Kidney (tissue), 14 donors: Measurements from ENCODE around the gene CYB561D2. TPM values are rescaled to one million over a fixed set of nuclear protein-coding genes. Genes with fewer than 3 reads are reported as not detected.

Source experiments
- DNase-seq, 5 donors: peaks; one replicate each; pipeline ENCODE4 v3.0.0-alpha.2; 2013 to 2020
- FAIRE-seq: peaks from 2 replicates; lab custom pipeline; 2012; peaks lifted over from hg19 to GRCh38; lab: Jason Lieb, UNC
- H3K27ac ChIP-seq, 2 donors: one replicate each; pipeline ENCODE4 v1.7.0; 2013; ENCODE audit warnings: low read depth in 2 of 2, low read length in 2 of 2, inconsistent platforms in 1 of 2
- H3K27me3 ChIP-seq: one replicate; pipeline ENCODE4 v1.7.1; 2013; ENCODE audit warnings: low read length, inconsistent platforms; ENCODE audit not compliant: control insufficient read depth, insufficient read depth
- H3K36me3 ChIP-seq, 3 donors: one replicate each; pipeline versions ENCODE4 v1.7.0 to v1.7.1; 2013; ENCODE audit warnings: low read length in 3 of 3, control low read depth in 1 of 3, inconsistent platforms in 1 of 3; ENCODE audit not compliant: insufficient read depth in 3 of 3, control insufficient read depth in 2 of 3
- H3K4me1 ChIP-seq, 3 donors: one replicate each; pipeline versions ENCODE4 v1.7.0 to v1.7.1; 2013; ENCODE audit warnings: low read length in 3 of 3, inconsistent platforms in 1 of 3, low read depth in 1 of 3; ENCODE audit not compliant: control insufficient read depth in 2 of 3, insufficient read depth in 2 of 3
- H3K4me3 ChIP-seq, 3 donors: one replicate each; pipeline versions ENCODE4 v1.7.0 to v1.8.1; 2013; ENCODE audit warnings: low read length in 3 of 3, control low read depth in 1 of 3, inconsistent platforms in 1 of 3
- H3K9ac ChIP-seq, 3 donors: one replicate each; pipeline versions ENCODE4 v1.7.0 to v1.7.1; 2013; ENCODE audit warnings: low read length in 3 of 3, control low read depth in 1 of 3, inconsistent platforms in 1 of 3
- H3K9me3 ChIP-seq, 3 donors: one replicate each; pipeline versions ENCODE4 v1.7.0 to v1.7.1; 2013; ENCODE audit warnings: low read length in 3 of 3, control low read depth in 1 of 3, inconsistent platforms in 1 of 3; ENCODE audit not compliant: control insufficient read depth in 2 of 3, insufficient read depth in 1 of 3
- CTCF ChIP-seq: IDR thresholded peaks from 3 replicates; pipeline ENCODE4 v1.5.1; 2012; ENCODE audit warnings: mild to moderate bottlenecking, moderate library complexity, borderline replicate concordance; ENCODE audit not compliant: insufficient read depth; ENCODE audit errors: extremely low read depth
- intact Hi-C: fragments of 100-400 bp; cut with DNase I; formaldehyde crosslinking; loops from one replicate; pipeline ENCODE4 v1.11.1; 2022
- polyA plus RNA-seq: library from polyadenylated mRNA; stranded (reverse); fragments of 350-450 nt; fragmentation: Illumina TruSeq; extraction: RNeasy Lipid Tissue Mini Kit (QIAGEN cat#74804); gene quantifications from one replicate; pipeline ENCODE4 v1.2.3, GENCODE V29; 2014; ENCODE audit warnings: low read depth, low replicate concordance; ENCODE audit not compliant: insufficient read depth
- total RNA-seq: library from RNA; stranded (reverse); fragmentation: NEBNext Ultra II Directional; extraction: Animal tissue kit (Norgen Biotek cat#: 25700); gene quantifications from one replicate; pipeline ENCODE4 v1.2.1, GENCODE V29; 2021
- donor health status: control.
- donor health status: control.
- donor health status: control.
- donor health status: control.
- donor health status: control.
- donor health status: DM: yes; HTN: yes; CAD: no.
- donor health status: Normal renal cell carcinoma (clear cell type).

Gene CYB561D2
- total and polyA plus RNA-seq, 2 donors from 2014 or later: 28.5 to 38.8 TPM

DNA sequence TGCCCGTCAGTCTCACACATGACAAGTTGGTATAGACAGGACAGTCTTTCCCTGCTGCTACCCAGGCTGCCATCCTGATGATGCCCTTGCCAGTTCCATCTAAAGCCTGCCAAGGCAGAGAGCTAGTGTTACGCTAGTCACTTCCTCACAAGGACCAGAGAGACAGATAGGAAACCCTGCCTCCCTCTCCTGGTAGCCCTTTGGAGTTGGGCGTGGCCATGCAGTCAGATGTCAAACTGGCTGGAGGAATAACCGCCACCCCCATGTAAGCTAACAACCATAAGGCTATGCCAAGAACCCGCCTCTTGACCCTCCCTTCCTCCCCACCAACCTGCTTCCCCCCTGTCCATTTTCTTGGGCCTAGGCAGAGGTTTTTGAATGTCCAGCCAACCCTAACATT is 5.9 kb downstream of the CYB561D2 start:
- H3K27me3 ChIP-seq: no peaks in the 10 kb centered on the region
- H3K9me3 ChIP-seq: no peaks in the 10 kb centered on the region
- peak overlapping the region; percentile 8 to 75 for H3K27ac ChIP-seq
- H3K36me3 ChIP-seq: peaks cover 3 to 30% (median 14%) of the 10 kb centered on the region in 3 donors
- intact Hi-C loops: no loop called here
- TF ChIP-seq CTCF: no peak
- peak overlapping the region in 2 of 3 donors; percentile 49 to 89 for H3K9ac ChIP-seq
- DNase-seq: no peak
- H3K4me3 ChIP-seq: peak overlapping the region; percentile 31 to 87 (median 86)
- peaks cover 0 to 46% (median 32%) of the 10 kb centered on the region in 3 donors for H3K4me1 ChIP-seq
- FAIRE-seq: no peak

DNA sequence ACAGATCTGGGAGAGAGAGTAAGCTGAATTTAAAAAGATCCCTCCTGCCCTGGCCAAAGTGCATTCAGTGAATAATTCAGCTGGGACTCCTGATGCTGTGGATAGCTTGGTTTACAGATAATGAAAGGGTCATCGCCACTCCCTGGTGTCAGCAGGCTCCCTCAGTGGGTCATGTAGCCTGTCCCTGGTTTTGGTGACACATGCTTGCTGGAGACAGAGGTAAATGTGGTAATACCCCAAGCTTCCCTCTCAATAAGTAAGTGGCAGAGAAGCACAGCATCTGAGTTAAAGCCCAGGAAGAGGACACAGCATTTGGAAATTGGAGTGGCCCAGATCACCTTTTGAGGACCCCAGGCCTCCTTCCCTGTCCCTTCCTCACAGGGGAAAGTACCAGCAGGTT is 6.8 kb downstream of the CYB561D2 start:
- Histone ChIP-seq H3K4me3 (peak overlapping the region; percentile 21 to 87 (median 86)), H3K27ac (peak overlapping the region; percentile 51 to 65), H3K36me3 (peaks cover 3 to 30% (median 14%) of the 10 kb centered on the region in 3 donors), H3K9me3 (no peaks in the 10 kb centered on the region), H3K27me3 (no peaks in the 10 kb centered on the region), H3K9ac (peak overlapping the region; percentile 0 to 89 (median 51)), H3K4me1 (peaks cover 0 to 43% (median 29%) of the 10 kb centered on the region in 3 donors)
- FAIRE-seq (no peak), DNase-seq (no peak)
- TF ChIP-seq CTCF: no peak
- intact Hi-C loops: no loop called here

- Histone ChIP-seq H3K4me3 (peak overlapping the region; percentile 72 to 87 (median 86)), H3K9ac (peak overlapping the region; percentile 23 to 94 (median 89)), H3K9me3 (no peaks in the 10 kb centered on the region), H3K36me3 (peaks cover 3 to 29% (median 13%) of the 10 kb centered on the region in 3 donors), H3K27ac (peak overlapping the region; percentile 85 to 91), H3K27me3 (no peaks in the 10 kb centered on the region), H3K4me1 (peaks cover 0 to 43% (median 26%) of the 10 kb centered on the region in 3 donors)
- no peak for TF ChIP-seq CTCF
- no peak for FAIRE-seq
- intact Hi-C loops: no loop called here
- DNase-seq: peak in 1 of 5 donors; percentile 67
These were observed 7.8 kb downstream of the CYB561D2 start for GRCh38 chr3:50358355-50358910.
